HS-27A (cell line): Measurements from ENCODE around the gene UBE3C.

Experiments
- DNase-seq: peaks from one replicate; pipeline ENCODE4 v3.0.0-alpha.2; 2012; ENCODE audit warnings: low read depth, missing footprints

Gene UBE3C

DNA sequence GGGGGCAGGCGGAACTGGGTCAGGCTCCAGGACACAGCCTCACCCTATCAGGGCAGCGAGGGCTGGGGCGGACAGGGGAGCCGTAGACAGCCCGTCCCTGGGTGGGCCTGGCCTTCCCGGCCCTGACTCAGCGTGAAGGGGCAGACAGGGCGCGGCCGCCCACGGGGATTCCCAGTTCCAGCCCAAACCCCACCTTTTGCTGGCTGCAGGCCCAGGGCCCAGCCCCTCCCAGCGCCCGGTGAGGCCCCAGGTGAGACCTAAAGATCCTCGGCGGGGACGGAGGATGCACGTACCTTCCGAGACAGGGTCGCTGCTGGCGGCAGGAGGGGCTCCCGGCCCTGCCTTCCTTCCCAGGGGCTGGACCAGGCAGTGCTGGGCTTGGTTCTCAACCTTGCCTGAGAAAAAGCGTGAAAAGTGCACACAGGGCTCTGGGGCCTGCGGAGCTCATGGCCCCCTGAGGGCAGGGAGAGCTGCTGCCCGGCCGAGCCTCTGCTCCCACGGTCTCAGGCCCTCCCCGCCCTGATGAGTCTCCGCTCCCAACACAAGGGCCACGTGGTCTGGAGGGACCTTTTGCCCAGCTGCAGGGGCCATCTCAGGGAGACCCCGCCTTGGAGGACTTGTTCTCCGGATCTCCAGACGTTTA, 154.2 kb downstream of the UBE3C start:
- no peak for DNase-seq

DNA sequence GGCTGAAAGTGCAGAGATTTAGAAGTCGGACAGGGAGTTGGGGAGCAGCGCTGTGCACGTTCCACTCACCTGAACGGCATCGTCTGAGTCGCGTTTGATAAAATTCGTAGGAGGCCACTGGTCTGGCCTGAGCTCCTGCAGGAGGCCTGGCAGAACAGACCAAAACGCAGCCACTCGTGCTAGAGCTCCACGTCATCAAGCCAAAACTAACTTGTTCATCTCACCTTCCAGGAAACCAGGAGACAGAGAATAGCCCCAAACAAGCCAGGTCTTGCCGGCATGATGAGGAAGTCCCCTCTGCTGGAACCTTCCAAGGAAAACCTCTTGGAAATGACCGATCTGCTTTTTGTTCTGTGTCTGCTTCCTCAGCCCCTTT, 154.7 kb downstream of the UBE3C start:
- DNase-seq: no peak

DNA sequence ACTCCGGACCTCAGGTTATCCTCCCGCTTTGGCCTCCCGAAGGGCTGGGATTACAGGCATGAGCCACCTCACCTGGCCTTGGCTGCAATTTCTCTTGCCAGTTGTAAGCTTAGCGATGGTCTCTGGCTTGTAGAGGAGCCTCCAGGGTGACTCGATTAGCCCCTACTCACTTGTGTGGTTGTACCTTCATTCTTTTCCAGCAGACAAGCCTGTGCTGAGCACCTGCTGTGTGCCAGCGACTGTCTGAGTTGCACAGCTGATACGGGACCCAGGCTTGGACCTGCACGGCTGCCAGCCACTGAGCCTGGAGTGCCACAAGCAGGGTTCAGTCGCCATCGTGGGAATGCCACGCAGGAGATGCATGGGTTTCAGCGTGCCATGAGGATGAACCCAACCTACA, 156.0 kb downstream of the UBE3C start:
- DNase-seq: no peak

DNA sequence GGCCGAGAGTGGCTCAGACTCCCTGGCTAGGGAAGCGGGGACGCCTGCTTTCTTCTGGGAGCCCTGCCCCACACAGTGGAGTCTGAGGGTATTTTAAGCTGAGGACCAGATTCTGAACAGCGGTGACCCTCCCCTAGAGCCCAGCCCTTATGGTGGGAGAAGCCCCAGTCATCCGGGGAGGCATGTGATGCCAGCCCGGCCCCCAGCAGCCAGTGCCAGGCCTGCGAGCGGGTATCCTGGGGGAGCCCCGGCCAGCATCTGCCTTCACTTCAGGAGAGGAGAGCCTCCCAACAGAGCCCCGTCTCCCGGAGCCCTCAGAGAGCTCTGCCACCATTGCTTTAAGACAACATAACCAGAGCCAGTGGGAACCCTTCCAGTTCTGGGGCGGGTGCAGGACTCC, 156.6 kb downstream of the UBE3C start:
- no peak for DNase-seq

DNA sequence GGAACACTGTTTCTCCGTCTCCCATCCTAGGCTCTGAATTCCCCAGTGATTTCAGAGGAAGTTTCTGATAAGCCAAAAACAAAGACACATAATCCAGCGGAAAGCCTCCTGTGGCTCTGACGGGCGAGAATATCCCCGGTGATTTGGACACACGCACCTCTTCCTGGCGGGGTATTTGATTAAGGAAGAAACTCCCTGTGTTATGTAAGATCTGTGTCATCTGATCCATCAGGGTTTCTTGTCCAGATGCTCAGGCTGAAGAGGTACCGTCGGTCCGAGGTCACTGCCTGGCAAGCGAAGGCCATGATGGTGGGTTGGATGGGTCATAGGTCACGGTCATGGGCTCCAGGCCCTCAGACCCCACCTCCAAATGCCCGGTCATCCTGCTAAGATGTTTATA, 158.5 kb downstream of the UBE3C start:
- DNase-seq: no peak

DNA sequence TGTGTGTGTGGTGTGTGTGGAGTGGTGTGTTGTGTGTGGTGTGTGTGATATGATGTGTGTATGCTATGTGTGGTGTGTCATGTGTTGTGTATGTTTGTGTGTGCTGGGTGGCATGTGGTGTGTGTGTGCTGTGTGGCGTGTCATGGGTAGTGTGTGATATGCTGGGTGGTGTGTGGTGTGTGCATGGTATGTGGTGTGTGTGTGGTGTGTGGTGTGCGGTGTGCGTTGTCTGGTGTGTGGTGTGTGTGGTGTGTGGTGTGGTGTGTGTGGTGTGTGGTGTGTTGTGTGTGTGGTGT, 160.5 kb downstream of the UBE3C start:
- no peak for DNase-seq

DNA sequence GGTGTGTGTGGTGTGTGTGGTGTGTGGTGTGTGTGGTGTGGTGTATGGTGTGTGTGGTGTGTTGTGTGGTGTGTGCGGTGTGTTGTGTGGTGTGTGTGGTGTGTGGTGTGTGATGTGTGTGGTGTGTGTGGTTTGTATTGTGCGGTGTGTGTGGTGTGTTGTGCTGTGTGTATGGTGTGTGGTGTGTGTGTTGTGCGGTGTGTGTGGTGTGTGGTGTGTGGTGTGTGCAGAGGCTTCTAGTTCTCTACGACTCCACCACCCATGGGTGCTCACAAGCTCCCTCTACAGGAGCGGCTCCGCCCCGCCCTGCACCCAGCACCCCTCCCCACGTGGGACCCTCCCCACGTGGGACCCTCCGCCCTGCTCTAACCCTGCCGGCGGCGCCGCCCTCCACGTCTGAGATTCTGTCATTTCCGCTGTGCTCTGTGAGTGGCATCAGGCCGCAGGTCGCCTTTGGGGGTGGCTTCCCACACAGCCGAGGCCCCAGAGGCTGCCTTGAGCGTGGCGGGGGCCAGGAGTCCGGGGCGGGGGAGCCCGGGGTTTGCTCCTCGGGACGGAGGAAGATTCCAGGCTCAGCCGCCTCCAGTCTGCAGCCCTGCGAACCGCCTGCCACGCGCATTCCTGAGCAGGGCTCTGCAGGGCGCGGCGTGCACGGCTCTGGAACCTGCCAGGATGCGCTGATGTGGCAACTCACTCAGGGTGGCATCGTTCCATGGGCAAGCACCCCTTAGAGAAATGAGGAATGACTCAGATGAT, 161.1 kb downstream of the UBE3C start:
- no peak for DNase-seq

DNA sequence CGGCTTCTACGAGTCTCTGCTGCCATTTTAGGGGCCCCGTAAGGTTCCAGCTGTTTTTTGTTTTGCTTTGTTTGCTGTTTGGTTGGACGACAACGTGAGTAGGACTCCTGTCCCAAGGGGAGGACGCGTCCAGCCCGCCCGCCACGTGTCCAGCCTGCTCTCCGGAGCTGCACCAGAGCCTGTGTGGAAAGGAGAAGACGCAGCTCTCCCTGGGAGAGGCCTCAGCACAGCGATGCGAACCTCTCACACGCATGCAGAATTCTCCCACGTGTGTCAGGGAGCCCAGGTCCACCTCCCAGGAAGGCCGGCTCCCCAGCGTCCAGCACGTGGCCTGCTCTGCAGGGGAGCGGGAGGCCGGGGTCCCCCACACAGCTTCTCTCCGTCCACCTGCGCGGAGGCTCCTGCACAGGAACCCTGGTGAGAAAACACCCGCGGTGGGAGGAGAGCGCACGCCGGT, 161.7 kb downstream of the UBE3C start:
- DNase-seq: no peak

DNA sequence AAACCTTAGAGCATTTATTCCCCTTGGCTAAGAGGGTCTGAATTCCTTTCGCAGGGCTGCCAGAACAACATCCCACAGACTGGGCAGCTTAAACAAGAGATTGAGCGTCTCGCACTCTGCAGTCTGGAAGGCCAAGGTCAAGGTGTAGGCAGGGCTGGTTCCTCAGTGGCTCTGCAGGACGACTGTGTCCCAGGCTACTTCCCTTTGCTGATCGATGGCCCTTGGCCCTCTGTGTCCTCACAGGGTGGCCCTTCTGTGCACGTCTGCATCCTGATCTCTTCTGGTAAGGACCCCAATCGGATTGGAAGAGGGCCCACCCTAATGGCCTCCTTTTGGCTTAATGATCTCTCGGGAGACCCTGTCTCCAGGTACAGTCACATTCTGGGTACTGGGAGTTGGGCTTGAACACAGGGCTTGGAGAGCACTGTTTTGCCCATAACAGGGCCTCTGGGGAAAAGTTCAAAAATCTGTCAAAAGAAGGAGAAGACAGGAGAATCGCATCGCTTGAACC, 162.9 kb downstream of the UBE3C start:
- DNase-seq: no peak

DNA sequence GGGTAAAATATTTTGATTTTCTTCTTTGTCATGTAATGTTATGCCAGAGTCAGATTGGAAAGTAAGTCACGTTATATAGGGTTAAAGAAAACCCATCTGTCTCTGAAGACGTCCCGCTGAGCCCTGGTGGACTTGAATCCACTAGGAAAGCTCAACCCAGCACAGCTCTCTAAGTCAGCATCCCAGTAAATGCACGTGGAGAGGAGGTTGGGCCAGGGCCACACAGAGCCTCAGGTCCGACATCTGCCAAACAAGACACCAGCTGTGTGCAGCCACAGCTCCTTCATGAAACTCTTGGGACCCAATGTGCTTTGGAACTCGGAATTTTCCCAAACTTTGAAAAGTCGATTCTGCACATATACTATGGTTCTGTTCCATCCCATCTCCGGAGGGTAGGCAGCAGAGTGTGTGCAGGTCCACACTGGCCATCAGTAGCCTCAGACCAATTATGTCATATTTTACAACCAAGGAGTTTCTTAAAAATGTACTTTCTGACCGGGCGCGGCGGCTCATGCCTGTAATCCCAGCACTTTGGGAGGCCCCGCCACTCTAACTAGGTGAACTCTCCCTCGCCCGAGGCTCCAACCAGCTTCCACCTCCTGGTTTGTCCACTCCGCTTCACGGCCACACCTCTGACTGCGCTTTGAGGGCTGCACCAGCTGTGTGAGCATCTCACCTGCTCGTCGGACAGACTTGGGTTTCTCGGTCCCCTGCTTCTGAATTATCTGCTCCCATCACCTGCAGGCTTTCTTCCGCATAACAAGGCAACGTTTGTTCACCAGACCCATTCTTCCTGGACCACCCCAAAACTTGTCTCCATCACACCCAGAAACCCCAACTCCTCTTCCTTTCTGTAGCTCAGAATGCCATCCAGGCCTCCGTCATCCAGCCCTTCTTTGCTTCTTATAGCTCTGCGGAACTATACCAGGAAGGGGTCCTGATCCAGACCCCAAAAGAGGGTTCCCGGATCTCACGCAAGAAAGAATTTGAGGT, 168.4 kb downstream of the UBE3C start:
- DNase-seq: no peak

DNA sequence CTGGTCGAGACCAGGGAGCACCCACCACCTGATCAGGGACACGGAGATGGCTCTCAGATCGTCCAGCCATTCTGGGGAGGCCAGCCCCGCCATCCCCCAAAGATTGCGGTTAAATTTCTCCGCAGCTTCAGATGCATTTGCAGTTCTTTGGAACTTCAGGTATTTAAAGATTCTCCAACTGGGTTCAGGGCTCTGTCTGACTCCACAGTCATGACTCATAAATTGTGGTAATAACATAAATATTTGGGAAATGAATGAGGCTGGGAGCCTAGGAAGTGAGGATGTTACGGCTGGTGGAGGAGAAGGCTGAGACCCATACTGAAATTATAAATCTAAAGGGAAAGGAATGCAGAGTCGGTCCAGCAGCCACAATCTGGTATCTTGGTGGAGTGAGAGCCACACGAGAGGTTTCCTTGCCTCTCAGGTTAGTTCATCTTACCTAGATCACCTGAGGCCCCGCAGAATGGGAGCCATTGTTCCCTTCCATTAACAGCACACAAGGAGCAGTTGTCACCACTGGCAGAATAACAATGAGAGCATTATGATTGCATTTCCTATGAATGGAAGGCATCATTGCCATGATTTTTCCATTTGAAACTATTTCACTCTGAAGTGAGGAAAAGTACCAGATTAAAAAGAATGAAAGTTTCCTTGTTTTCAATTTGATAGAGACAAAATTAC, 171.4 kb downstream of the UBE3C start:
- peak; percentile 84 for DNase-seq

DNA sequence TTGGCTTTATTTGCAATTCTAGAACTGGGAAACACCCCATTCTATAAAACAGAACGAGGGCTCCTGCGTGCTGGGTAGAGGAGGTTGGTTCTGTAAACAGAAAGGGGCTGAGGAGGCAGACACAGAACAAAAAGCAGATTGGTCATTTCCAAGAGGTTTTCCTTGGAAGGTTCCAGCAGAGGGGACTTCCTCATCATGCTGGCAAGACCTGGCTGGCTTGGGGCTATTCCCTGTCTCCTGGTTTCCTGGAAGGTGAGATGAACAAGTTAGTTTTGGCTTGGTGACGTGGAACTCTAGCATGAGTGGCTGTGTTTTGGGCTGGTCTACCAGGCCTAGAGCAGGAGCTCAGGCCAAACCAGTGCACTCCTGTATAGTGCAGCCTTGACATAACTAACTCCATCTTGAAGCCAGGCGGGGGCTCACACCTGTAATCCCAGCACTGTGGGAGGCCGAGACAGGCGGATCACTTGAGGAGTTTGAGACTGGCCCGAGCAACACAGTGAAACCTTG, 172.0 kb downstream of the UBE3C start:
- no peak for DNase-seq

DNA sequence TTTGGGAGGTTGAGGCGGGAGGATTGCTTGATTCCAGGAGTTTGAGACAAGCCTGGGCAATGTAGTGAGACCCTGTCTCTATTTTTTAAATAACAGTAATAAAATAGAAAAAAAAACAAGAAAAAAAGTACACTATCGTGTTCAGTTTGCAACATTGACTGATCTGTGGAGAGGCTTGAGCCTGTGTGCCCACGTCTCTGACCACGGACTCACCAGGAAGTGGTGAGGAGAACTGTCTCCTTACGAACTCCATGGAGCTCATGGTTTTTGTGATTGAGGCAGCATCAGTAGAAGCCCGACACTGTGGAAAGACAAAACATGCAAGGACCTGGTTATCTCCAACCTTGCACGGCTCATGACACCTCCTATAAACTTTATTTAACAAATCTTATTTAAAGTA, 174.2 kb downstream of the UBE3C start:
- no peak for DNase-seq

DNA sequence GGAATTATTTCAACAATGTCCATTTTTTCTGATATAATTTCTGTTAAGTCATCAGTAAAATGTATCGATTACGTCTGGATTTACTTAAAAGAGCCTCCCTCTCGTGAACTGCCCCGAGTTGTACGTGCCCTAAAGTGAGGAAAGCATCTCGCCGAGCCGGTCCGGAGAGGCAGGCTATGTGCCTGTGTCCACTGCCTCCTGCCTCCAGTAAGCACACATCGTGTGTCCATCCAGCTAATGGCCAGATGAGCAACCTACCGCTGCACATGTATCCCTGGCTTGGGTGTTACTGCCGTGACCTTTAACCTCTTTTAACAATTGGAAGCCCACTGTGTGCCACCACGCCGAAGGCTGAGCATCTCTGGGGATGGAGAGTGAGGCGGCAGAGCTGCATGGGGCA, 174.9 kb downstream of the UBE3C start:
- no peak for DNase-seq

DNA sequence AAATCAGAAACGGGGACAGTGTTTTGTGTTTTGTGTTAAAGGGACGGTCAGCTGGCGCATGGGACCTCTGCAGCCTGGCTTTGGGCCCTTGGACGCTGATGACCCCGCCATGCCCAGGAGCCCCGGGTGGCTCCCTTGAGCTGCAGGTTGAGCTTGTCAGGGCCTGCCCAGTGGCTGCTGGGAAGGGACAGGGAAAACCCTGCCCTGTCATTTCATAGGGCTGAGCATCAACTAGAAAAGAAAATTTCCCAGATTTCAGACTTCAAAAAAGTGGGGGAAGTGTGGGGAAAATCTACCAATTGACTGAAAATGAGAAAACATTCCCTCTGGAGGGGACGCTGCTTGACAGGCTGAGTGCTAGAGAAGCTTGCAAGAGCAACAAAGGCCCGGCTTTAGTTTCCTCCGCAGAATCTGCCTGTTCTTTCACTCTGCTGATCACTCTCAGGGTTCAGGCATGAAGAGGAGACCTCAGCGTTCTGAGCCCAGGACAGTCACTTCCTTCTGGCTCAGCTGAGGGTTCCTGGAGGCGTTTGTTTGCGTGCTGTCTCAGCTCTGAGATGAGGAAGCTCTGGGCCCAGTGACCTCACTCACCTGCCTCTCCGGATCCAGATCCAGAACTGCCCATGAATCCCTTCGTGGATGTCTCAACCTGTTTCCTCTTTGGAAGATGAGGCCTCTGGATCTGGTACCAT, 179.4 kb downstream of the UBE3C start:
- no peak for DNase-seq
